ENCODE data around the gene OR14C36.
"Not testable (repeated sequence)": the region's sequence is repeated elsewhere in the genome, so short reads cannot be mapped to it uniquely, and the experiment has no call there.

OR14C36 gene

DNA sequence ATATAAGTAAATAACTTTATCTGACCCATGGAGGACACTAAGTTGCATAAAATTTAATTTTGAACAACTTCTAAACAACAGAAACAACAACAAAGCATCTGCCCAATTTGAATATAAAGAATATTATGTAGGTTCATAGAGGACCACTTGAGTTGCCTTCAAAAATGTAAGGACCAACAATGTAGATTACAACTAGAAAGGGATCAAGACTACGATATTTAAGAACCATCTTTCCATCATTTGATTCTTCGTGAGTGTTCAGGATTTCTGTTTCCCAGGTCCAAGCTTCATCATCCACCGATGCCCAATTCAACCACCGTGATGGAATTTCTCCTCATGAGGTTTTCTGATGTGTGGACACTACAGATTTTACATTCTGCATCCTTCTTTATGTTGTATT, at the start of gene OR14C36:
Gene OR14C36 (plus strand): TSS at position 301 of the 400 bp plus-strand sequence. CDS start 0 bp downstream, at position 301.
- no peak for DNase-seq (ENCODE audit: low read depth in 2 of 3, low spot score in 1 of 3)

GRCh38 chr1:248303324-248303723, 45.3 kb upstream of the OR14C36 start, which contains the start of gene OR2T12:
OR2T12 (minus strand) TSS chr1:248303424; CDS start chr1:248295578, 7,846 bp downstream.
- DNase-seq (ENCODE audit: low read depth in 2 of 3, low spot score in 1 of 3), result no peak

- not testable (repeated sequence) for DNase-seq (ENCODE audit: low read depth in 2 of 3, low spot score in 1 of 3)
These were observed 42.9 kb upstream of the OR14C36 start for GRCh38 chr1:248305672-248306071.

GRCh38 chr1:248306103-248306502, 42.5 kb upstream of the OR14C36 start:
- no peak for DNase-seq (ENCODE audit: low read depth in 2 of 3, low spot score in 1 of 3)

GRCh38 chr1:248306740-248307139, 41.8 kb upstream of the OR14C36 start:
- not testable (repeated sequence) for DNase-seq (ENCODE audit: low read depth in 2 of 3, low spot score in 1 of 3)

DNA sequence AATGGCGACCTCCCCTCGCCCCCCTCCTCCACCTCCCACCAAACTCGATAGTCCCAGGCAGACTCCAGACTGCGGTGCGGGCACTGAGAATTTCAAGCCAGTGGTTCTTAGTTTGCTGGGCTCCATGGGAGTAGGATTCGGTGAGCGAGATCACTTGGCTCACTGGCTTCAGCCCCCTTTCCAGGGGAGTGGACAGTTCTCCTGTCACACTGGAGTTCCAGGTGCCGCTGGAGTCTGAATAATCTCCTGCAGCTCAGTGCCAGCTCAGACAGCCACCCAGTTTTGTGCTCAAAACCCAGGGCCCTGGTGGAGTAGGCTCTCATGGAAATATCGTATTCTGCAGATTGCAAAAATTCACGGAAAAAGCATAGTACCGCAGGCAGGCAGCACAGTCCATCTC, 31.8 kb upstream of the OR14C36 start:
- DNase-seq (ENCODE audit: low read depth in 2 of 3, low spot score in 1 of 3), result no peak

DNA sequence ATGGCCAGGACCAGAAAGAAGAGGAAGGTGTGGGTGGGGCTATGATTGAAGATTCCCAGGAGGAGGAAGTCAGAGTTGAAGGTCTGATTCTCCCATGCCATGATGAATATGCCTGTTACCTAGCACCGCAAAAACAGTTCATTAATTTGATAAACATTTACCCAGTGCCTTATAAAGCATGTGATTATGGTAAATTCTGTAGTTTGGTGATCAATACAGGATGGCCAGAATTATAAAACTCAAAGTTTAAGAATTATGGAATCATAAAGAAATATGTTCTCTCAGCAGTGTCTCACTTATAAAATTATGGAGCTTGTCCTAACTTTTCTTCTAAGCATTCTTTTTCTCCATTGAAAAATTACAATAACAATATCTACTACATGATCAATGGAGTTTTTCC, 24.1 kb upstream of the OR14C36 start, which contains the start of gene OR2M7:
Gene OR2M7 (minus strand): TSS at position 101 of the 400 bp plus-strand sequence. CDS start 0 bp downstream, at position 101.
- DNase-seq (ENCODE audit: low read depth in 2 of 3, low spot score in 1 of 3), result no peak

GRCh38 chr1:248343451-248343850, 5.1 kb upstream of the OR14C36 start:
- no peak for DNase-seq (ENCODE audit: low read depth in 2 of 3, low spot score in 1 of 3)

DNA sequence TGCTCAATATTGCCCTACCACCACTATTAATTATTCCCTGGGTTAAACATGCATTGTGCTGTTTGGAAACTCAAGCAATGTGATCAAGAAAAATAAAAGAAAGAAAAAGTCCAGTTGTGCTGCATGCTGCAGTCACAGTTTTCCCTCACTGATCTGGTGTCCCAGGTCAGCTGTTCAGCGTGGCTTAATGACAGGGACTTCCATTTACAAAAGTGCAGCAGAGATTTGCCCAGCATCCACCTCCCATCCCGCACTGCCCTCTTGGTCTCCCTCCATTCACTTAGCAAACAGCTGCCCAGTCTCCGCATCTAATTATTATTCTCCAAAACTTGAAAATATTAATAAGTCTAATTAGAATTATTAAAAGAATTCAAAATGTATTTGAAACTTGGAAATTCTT, 10.8 kb downstream of the OR14C36 start:
- DNase-seq (ENCODE audit: low read depth in 2 of 3, low spot score in 1 of 3), result no peak

DNA sequence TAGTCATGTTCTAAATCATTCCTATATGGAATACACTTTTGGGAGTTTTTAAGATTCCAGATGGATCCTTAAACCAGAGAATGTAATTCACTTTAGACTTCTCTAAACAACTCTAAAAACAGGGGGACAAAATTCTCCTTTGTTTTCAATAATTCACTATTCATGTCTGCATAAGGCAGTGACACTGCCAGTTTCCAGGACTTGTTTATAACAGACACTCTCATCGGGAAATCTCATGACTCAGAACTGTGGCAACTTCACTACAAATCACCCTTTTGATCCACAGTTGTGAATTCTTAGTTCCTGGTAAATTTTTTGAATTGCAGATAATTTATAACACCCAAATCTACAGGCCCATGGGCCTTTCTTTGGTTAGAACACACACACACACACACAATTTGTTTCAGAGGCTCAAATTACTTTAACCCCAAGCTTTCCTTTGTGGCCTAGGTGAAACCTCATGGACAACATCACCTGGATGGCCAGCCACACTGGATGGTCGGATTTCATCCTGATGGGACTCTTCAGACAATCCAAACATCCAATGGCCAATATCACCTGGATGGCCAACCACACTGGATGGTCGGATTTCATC, 12.6 kb downstream of the OR14C36 start, which contains the start of gene OR2T4:
Gene OR2T4 (plus strand): TSS at position 545 of the 595 bp plus-strand sequence. CDS start 0 bp downstream, at position 545.
- no peak for DNase-seq (ENCODE audit: low read depth in 2 of 3, low spot score in 1 of 3)

DNA sequence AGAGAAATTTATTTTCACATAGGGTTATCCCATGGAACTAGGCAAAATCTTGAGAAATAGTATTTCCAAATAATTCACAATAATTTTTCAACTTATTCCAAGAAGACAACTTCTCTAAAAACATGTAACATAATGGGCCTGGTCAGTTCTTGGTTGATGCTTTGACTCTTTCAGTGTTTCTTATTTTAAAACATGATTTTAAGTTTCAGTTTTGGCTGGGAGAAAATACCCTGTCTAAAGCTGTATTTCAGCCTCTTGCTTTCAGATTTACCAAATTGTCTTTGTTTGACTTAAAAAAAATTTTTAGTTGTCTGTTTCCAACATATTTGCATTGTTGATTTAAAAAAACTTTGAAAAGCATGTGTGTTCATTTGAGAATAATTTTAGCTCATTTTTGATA, 18.0 kb downstream of the OR14C36 start:
- DNase-seq (ENCODE audit: low read depth in 2 of 3, low spot score in 1 of 3), result no peak

DNA sequence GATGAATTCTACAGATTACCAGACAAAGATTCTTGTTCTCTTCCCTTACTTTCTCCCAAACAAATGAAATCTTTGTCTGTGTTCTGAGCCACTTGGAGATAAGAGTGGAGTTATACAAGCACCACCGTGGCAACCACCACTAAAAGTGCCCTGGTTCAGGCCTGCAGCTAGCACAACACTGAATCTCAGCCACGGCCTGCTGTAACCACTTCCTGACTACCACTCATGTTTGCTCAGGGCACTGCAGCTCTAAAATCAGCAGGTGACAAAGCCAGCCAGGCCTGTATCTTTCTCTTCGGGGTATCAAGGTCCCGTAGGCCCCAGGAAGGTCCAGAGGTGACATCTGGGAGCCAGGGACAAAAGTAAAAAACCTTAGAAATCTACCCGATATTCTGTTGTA, 23.8 kb downstream of the OR14C36 start:
- DNase-seq (ENCODE audit: low read depth in 2 of 3, low spot score in 1 of 3), result no peak

- no peak for DNase-seq (ENCODE audit: low read depth in 2 of 3, low spot score in 1 of 3)
These were observed 25.2 kb downstream of the OR14C36 start for GRCh38 chr1:248373761-248374160.

DNA sequence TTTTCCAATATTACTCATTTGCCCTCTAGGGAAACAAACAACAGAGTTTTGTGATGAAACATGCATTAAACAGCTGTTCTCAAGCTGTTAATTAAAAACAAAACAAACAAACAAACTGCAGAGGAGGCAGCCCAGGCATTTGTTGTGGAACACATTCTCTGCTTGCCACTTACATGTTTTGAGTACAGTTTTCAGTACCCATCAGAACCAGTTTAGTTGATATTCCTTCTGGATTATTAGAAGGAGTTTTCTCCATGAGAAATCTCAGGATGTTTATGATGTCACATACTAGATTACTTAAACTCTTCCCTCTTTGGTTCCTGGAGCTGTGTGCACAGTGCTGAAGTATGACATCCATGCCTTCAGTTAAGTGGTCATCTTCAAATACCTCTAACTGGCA, 26.9 kb downstream of the OR14C36 start, which contains the start of gene OR2T6:
Gene OR2T6 (plus strand): TSS at position 301 of the 400 bp plus-strand sequence. CDS start 11,863 bp downstream, outside the sequence.
- DNase-seq (ENCODE audit: low read depth in 2 of 3, low spot score in 1 of 3), result no peak

DNA sequence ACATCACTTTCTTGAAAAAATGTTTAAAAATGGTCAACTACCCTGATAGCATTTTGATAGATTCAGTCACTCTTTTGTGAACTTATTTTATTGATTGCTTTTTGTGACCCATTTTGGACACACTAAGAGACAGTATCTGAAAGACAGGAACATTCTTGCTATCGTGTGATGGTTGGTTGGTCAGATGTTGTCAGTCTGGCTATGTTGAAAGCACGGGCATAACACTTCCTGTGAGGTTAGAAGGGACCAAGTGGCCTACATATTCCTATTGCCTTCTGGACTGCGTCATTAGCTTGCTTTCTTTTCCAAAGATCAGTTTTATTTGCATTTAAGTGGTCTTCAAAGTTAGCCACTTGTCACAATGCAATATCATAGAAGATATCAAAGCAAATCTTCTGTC, 28.3 kb downstream of the OR14C36 start:
- DNase-seq (ENCODE audit: low read depth in 2 of 3, low spot score in 1 of 3), result no peak

GRCh38 chr1:248380854-248381253, 32.3 kb downstream of the OR14C36 start:
- no peak for DNase-seq (ENCODE audit: low read depth in 2 of 3, low spot score in 1 of 3)

- no peak for DNase-seq (ENCODE audit: low read depth in 2 of 3, low spot score in 1 of 3)
These were observed 39.9 kb downstream of the OR14C36 start for GRCh38 chr1:248388426-248388825.

- DNase-seq (ENCODE audit: low read depth in 2 of 3, low spot score in 1 of 3), result no peak
These were observed 44.5 kb downstream of the OR14C36 start for GRCh38 chr1:248393050-248393449.
